ENCODE data around the gene AAMP. TPM values are rescaled to one million over a fixed set of nuclear protein-coding genes. Genes with fewer than 3 reads are reported as not detected.

Gene AAMP
- total RNA-seq, 1 donor from 2014 or later, result 106 TPM

DNA sequence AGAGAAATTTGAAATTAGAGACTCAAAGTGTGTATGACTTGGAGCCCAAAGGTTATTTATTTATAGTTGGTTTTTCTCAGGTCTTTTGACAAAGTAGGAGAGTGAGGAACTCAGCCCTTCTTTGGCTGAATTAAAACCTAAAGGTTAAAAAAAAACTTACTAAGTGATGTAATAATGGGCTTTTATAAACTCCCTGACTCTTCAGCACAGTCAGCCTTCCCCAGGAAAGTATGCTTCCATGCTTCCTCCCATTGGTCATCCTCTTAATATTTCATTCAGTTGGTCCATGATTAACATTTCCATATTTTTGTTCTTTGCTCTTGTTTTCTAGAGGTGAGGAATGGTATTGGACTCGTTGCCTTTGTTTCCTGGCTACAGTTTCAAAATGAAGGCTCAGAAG is 45.8 kb downstream of the AAMP start:
- H3K9me3 ChIP-seq, result no peaks in the 10 kb centered on the region
- intact Hi-C loops (cut with DNase I), result no loop called here
- no peak for DNase-seq (ENCODE audit: extremely low spot score in 2 of 2)
- no peak for TF ChIP-seq CTCF (IDR thresholded peaks at IDR 0.05)
- TF ChIP-seq POLR2A (IDR thresholded peaks at IDR 0.05), result no peak
- no peak for TF ChIP-seq POLR2AphosphoS5 (IDR thresholded peaks at IDR 0.05; ENCODE audit: insufficient read depth in 1 of 2, low read depth in 1 of 2)
- H3K4me1 ChIP-seq, result peaks cover 70% of the 10 kb centered on the region
- peaks cover 0 to 36% of the 10 kb centered on the region in 2 donors for H3K36me3 ChIP-seq
- H3K27me3 ChIP-seq, result no peaks in the 10 kb centered on the region
- no peak overlapping the region for H3K4me3 ChIP-seq
- no peak overlapping the region for H3K27ac ChIP-seq

- peaks cover 70% of the 10 kb centered on the region for H3K4me1 ChIP-seq
- peaks cover 0 to 24% of the 10 kb centered on the region in 2 donors for H3K36me3 ChIP-seq
- no peak for TF ChIP-seq POLR2A (IDR thresholded peaks at IDR 0.05)
- TF ChIP-seq POLR2AphosphoS5 (IDR thresholded peaks at IDR 0.05; ENCODE audit: insufficient read depth in 1 of 2, low read depth in 1 of 2), result no peak
- no peak for TF ChIP-seq CTCF (IDR thresholded peaks at IDR 0.05)
- intact Hi-C loops (cut with DNase I), result no loop called here
- no peak for DNase-seq (ENCODE audit: extremely low spot score in 2 of 2)
- no peaks in the 10 kb centered on the region for H3K27me3 ChIP-seq
- no peak overlapping the region for H3K27ac ChIP-seq
- H3K4me3 ChIP-seq, result no peak overlapping the region
- H3K9me3 ChIP-seq, result no peaks in the 10 kb centered on the region
Measured at GRCh38 chr2:218223046-218223445, 46.9 kb downstream of the AAMP start.

DNA sequence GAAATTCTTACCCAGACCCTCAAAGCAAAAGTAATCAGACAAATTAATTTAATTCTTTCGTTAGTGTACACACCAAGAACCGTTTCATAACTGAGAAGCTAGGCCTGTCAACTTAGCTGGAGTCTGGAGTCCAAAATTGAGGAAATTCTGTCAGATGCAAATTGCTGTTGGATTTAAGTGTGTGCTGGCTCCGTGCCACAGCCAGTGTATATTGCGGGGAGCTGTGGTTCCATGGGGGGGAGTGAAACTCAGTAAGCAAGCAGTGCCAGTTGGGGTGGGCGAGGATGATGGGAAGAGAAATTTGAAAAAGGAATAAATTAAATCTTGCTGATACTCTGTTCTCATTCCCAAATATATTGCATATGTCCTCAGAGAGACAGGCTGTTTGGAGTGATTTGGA is 48.9 kb downstream of the AAMP start:
- H3K4me1 ChIP-seq, result peaks cover 78% of the 10 kb centered on the region
- TF ChIP-seq CTCF (IDR thresholded peaks at IDR 0.05) (no peak), POLR2AphosphoS5 (IDR thresholded peaks at IDR 0.05; ENCODE audit: insufficient read depth in 1 of 2, low read depth in 1 of 2) (no peak), POLR2A (IDR thresholded peaks at IDR 0.05) (no peak)
- no peak overlapping the region for H3K4me3 ChIP-seq
- no peak for DNase-seq (ENCODE audit: extremely low spot score in 2 of 2)
- H3K9me3 ChIP-seq, result no peaks in the 10 kb centered on the region
- H3K27me3 ChIP-seq, result no peaks in the 10 kb centered on the region
- H3K27ac ChIP-seq, result peak overlapping the region; percentile 28
- H3K36me3 ChIP-seq, result peaks cover 0 to 9% of the 10 kb centered on the region in 2 donors
- intact Hi-C loops (cut with DNase I), result no loop called here

GRCh38 chr2:218219934-218220333 is 50.0 kb downstream of the AAMP start:
- H3K4me1 ChIP-seq, result peaks cover 79% of the 10 kb centered on the region

More at GRCh38 chr2:218219934-218220333, 50.0 kb downstream of the AAMP start:
- Histone ChIP-seq H3K27me3 (no peaks in the 10 kb centered on the region), H3K4me3 (peak overlapping the region in 1 of 2 donors; percentile 97), H3K9me3 (no peaks in the 10 kb centered on the region), H3K27ac (peak overlapping the region; percentile 92), H3K36me3 (peaks cover 0 to 6% of the 10 kb centered on the region in 2 donors)
- no peak for DNase-seq (ENCODE audit: extremely low spot score in 2 of 2)
- intact Hi-C loops (cut with DNase I), result loop anchor here (5.0 kb wide), 1 partner anchor 52 kb away; the partner anchor contains the start of genes AAMP and PNKD
- no peak for TF ChIP-seq CTCF (IDR thresholded peaks at IDR 0.05)
- TF ChIP-seq POLR2AphosphoS5 (IDR thresholded peaks at IDR 0.05; ENCODE audit: insufficient read depth in 1 of 2, low read depth in 1 of 2), result no peak
- no peak for TF ChIP-seq POLR2A (IDR thresholded peaks at IDR 0.05)
